Ureter (tissue), 1 donor: ENCODE results near the gene MIER3. TPM values are rescaled to one million over a fixed set of nuclear protein-coding genes. Genes with fewer than 3 reads are reported as not detected.
"Not testable (repeated sequence)": the region's sequence is repeated elsewhere in the genome, so short reads cannot be mapped to it uniquely, and the experiment has no call there.

Source experiments
- DNase-seq: peaks from one replicate; pipeline ENCODE4 v3.0.0-alpha.2; 2020; ENCODE audit warnings: low spot score
- total RNA-seq: library from RNA; stranded (reverse); gene quantifications from one replicate; pipeline ENCODE4 v1.2.4, GENCODE V29; 2023
- donor health status: DM: yes; HTN: yes; CAD: no.

MIER3 gene, protein sequence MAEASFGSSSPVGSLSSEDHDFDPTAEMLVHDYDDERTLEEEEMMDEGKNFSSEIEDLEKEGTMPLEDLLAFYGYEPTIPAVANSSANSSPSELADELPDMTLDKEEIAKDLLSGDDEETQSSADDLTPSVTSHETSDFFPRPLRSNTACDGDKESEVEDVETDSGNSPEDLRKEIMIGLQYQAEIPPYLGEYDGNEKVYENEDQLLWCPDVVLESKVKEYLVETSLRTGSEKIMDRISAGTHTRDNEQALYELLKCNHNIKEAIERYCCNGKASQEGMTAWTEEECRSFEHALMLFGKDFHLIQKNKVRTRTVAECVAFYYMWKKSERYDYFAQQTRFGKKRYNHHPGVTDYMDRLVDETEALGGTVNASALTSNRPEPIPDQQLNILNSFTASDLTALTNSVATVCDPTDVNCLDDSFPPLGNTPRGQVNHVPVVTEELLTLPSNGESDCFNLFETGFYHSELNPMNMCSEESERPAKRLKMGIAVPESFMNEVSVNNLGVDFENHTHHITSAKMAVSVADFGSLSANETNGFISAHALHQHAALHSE
- total RNA-seq, result 22.4 TPM

DNA sequence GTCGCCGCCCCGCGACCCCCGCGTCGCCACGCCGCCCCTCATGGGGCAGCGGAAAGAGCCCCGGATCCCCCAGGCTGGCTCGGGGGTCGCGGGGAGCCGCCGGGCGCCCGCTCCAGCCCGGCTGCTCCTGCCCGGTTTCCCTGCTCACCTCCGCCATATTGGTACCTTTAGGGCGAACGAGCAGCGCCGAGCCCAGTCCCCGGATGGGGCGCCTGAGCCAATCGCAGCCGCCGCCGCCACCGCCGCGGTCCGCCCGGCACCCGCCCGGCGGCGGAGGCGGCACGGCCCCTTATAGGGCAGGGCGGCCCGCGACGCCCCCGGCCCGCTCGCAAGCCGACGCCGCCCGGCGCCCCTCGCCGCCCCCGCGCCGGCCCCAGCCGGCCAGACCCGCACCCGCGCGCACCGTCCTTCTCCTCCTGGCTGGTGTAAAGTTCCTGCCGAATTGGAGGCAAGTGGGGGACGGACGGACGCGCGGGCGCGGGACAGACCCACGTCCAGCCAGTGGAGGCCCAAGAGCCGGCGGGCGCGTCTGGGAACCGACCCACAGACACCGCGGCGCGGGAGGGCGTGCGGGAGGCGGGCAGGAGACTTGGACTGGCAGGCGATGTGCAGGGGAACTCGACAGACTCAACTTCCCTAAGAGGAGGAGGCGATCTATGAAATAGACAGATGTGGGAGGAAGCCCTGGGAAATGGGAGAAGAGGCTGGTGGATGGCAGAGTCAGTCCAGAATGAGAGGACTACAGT lies at the start of gene MIER3:
MIER3 (minus strand) TSS at position 178 of the 746 bp plus-strand sequence; CDS start at position 157, 21 bp downstream.
- DNase-seq, result peak; percentile 81

DNA sequence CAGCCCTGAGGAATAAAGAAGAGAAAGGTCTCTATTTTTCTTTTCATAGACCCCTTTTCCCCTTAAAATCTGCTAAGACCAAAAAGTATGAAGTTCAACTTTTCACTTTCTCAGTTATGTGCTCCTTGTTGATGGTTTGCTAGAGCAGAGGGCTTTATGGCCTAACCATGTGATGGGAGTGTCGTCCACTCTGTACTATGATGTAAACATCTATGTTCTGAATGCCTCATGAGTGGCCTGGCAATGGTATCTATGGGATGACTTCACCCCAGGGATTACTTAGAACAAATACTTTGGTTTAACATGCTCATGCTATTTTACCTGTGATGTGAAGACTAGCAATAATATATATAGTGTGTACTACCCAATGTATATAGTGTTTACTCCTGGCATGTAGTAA lies 43.7 kb upstream of the MIER3 start:
- DNase-seq, result no peak

DNA sequence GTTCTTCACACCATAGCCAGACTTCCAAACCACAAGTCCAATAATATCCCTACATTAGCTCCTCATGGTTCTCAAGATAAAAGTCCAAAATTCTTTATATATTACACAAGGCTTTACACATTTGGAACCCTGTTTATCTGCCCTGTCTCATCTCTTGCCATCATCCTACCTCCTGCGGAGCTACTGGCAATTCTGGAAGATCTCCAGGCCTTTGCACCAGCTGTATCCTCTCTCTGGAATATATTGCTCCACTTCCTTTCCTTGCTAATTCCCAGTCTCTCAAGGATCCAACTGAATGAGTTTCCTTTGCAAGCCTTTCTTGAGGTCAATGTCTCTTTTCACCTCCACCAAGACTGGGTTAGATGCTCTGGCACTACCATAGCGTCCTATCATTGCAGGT lies 41.3 kb upstream of the MIER3 start:
- DNase-seq, result no peak

DNA sequence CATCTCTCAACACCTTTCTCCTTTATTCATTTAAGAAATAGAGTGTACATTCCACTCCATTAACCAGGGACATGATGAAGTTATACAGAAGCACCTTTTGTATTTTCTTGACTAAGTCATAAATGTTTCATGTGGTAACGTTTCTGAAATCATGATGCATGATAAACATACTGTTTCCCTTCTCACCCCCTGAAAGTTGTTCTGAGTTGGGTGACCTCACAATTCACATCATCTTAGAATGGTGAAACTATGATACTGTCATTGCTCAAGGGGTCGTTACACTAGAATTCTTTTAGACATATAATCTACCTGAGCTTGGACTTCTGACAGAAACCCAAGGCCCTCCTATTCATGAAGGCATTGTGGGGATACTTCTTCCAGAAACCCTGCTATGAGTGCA lies 37.8 kb upstream of the MIER3 start:
- DNase-seq, result no peak

DNA sequence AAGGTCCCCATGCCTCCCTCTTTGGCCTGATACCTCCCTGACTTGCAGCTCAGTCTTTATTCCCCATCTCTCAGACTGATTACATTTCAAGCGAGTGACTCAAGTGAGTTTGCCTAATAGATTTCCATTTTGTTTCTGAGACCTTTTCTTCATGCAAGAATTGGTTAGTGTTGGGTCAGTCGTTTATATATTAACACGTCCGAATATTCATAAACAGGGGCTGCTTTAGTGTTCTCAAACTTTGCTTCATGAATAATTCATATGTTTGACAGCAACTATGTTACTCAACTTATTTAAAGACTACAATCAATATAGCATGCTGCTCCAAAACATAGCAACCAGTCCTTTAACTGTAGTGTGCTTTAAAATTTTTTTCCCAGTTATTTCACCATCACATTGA lies 36.6 kb upstream of the MIER3 start:
- no peak for DNase-seq

DNA sequence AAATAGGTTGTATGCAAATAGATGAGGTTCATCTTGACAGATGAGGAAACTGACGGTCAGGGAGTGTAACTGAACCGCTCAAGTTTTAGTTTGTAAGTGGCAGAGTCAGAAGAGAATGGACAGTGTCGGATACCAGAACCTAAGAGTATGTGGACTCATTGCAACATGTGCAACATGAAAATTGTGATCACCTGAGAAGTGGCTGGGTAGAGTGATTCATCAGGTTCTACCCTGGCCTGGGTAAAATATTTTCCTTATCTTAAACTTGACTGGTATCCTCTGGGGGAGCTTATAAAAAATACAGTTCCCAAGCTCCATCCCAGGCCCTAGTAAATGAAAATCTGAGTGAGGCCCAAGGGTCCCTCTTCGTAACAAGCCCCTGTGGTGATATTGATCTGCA lies 35.2 kb upstream of the MIER3 start:
- DNase-seq, result no peak

DNA sequence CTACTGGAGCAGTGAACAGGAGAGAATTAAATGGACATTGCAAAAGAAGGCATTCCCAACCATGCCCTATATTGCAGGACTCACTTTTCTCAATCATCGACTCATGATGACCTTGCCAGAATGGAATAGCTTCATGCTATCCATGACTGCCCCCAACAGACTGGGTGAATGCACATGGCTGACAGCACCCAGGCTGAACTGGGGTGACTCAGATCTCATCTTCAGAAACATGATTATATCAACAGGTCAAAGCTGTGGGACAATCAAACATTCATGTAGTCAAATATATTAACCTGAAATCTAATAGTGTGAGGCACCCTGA lies 34.7 kb upstream of the MIER3 start:
- no peak for DNase-seq

DNA sequence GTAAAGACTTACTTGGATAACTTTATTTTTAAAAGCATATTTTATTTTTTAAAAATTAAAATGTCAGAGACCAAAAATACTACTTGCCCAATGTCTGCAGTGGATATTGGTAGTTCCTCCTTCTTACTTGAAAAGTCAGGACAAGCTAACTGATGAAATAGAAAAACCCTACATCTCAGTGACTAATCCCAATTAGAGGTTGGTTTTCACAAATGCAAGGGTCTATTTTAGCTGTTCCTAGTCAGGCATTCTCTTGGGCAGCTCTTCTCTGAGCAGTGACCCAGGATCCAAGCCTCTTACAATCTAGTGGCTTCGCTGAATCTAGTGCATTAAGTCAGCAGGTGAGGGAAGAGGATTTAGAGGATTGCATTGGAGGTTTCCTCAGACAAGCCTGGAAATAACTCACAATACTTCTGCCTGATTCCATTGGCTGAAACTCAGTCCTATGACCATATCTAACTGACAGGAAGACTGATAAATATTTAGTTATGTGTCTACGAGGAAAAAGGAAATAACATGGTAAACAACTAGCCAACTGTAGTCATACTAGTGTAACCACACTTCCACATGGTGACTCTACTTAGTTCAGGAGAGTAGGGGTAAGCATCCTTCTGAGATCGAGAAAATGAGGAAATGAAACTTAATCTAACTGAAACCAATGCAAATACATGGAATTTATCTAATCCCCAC lies 34.2 kb upstream of the MIER3 start:
- no peak for DNase-seq

DNA sequence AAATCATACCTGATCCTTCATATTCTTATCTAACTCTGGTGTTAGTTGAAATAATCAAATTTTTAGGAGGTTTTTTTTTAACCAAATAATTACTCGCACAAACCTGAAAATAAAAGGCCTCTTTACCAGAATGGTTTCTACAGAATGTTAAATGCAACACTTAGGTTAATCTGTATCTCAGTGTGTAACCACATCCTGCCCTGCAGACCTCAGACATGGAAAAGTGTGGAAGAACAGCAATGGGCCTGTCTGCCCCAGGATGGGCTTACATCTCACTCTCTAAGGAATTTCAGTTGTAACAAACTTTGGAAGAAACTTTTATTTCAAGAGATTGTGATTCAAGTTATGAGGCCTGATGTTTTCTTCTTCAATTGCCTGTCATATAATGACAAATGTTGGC lies 32.5 kb upstream of the MIER3 start:
- no peak for DNase-seq

DNA sequence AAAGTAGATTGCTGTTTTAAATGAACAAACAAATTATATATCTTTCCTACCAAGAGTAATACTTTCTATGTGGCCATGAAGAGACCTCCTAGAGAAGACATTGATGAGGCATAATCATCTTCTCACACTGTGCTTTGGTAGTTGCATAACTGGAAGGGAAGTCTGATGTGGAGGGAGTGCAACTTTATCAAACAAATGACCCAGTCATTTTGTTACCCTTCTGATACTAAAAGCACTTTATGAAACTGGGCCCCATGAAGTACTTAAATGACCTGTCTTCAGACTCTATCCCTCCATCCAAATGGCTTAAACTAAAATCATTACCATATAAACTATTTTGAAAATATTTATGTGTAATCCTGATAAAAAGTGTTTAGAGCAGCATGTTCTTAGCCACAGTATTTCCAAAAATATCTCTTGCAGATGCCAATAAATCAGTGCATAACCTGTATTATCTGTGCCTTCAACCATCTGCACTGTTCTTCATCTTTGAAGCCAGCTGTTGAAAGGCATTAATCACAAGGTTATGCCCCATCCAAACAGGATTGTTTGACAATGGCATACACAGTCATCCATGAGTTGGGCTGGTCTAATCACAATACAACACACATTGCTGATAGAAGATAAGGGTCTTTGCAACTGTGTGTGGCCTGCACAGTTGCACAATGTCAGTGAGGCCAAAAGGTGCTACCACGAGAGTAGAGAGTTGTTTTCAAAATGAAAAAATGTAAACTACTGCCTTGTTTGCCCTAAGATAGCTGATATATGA lies 31.9 kb upstream of the MIER3 start:
- DNase-seq, result no peak

DNA sequence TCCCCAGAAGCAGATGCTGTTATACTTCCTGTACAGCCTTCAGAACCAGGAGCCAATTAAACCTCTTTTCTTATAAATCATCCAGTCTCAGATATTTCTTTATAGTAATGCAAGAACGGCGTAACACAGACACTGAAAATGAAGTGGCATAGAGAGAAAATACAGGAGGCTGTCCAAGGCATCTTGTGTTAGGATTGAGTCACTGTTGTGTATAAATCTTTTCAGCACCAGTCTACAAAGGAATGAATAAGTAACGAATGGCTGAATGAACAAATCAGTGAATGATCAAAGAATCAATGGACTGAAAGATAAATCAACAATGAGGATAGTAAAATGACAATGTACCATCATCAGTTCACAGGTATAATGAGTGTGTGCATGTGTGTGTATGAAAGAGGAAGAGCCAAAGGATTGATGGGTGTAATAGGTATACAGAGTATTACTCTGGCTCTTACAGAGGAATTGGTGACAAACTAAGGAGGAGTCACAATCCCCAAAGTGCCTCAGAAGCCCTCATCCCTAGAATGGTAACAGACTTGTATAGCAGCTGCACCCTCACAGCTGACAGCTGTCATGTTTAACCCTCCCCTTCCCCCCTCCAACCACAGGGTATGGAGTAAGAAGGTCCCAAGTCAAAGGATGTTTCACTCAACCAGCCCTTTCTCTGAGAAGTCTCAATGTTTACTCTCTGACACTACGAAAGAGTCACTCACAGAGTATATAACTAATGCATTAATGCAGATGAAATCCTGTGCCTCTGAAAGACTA lies 29.8 kb upstream of the MIER3 start:
- DNase-seq, result no peak

DNA sequence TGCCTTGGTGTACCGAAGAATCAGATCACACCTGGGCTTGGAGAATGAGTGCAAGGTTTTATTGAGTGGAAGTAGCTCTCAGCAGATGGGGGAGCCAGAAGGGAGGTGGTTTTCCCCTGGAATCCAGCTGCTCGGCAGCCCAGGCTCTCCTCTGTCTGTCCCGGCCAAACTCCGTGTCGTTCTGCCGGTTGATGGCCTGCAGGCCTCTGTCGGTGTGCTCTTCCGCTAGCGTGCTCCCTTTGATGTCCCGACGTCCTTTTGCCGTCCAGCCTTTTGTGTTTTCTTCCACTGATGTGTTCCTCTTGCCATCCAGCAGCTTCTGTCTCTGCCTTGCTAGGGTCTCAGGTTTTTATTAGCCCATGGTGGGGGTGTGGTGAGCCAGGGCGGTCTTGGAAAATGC lies 28.0 kb upstream of the MIER3 start:
- no peak for DNase-seq

DNA sequence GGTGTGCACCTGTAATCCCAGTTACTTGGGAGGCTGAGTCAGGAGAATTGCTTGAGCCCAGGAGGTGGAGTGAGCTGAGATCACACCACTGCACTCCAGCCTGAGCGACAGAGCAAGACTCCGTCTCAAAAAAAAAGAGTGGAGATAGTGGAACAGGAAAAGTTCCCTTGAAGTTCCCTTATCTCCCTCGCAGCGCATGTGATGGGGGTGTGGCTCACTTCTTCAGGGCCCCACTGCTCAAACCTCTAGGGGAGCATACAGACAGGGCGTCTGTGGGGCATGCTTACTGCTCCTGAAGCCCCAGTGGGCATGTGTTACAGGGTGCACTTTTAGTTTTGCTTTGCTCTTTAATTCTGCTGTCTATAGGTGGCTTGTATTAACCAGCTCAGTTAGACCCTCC lies 27.6 kb upstream of the MIER3 start:
- not testable (repeated sequence) for DNase-seq

DNA sequence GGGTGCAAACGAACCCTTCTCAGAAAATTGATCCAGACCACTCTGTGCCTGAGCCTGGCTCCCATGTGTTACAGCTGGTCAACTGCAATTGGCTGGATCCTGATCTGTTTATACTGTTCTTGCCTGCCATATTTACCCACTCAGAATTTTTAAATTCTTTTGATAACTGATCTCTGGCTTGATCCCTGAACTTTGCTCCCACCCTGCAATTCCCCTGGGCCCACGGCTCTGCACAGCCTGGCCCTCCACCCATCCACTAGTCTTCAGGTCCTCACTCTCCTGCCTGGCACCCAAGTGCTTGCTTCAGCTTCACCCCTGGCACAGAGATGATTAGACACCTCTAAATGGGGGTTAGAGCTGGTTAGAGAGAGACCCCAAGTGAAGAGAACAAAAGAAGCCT lies 25.9 kb upstream of the MIER3 start:
- no peak for DNase-seq

DNA sequence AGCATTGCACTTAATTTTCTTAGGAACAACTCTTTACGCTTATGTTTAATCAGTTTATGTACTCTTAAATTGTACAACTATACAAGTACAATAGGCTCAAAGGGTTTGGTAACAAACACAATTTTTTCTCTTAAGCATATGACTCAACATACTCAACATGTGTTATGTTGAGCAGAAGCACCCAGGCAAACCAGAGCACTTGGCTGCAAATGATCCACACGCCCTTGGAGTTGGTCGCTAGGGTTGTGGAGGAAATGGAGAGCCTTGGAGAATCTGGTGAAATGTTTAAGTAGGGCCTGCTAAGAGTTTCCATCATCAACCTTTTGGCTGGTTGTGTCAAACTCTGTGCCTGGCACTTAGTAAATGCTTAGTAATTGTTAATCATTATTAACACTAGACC lies 25.1 kb upstream of the MIER3 start:
- no peak for DNase-seq

DNA sequence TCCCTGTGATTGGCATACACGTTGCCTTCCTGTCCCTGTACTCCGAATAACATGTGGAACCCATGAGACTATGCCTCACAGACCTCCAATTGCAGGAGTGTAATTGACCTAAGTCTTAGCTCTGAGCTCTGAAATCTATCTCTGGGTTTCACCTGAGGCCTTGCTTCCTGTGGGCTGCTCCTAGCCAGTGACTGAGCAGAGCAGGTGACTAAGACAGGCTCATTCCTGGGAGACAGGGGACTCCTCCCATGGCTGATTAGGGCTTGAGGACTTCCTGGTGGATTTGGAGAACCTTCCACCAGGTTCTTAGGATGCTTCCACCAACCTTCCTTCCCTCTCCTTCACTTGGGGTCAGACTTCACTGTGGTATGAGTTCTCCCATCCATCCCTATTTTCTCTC lies 22.3 kb upstream of the MIER3 start:
- no peak for DNase-seq

DNA sequence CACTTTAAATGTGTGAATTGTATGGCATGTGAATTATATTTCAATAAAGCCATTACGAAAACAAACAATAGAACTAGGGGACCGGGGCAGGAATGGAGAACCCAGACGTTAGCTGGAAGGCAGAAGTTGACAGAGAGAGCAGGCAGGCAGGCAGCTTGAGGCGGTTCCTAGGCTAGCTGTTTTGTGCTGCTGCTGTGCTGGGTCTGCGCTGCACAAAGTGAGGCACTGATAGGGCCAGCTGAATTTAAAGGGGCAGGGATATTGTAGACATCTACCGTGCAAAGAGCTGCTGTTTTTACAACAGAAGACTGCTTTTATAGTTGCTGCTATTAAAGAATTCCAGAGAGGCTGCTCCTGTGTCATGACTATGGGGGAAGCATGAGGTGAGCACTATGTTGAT lies 21.6 kb upstream of the MIER3 start:
- no peak for DNase-seq

DNA sequence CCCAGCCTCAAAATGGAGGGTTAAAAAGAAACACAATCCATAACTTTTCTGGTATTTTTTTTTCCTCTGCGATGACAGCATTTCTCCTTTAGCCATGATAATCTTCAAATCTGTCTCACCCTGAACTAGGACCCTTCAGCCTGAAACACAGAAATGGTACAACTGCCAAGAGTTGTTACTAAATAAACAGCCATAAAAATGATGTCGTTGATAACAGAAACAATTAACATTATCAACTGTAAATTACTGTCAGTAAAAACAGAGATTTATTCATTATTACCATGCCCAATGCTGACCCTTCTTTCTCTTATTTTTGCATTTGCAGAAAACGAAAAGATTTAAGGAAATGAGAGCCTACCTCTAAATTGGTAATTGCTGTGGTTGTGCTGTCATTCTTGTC lies 19.4 kb upstream of the MIER3 start:
- DNase-seq, result no peak

DNA sequence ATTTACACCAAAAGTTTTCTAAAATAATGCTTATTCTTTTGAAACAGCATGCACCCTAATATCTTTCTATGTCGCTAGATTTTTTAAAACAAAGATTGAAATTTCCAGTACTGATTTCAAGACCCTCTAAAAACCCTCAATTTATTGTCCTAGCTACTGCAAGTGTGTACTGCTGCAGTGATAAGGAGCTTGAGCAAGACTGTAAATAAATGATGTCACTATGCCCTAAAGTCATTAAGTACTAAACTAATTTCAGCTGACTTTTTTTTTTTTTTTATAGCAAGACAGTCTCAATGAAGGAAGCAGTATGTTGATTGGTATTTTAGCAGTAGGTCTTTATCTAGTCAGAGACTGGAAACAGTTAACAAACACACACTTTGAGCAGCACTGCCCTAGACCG lies 12.2 kb upstream of the MIER3 start:
- DNase-seq, result no peak

DNA sequence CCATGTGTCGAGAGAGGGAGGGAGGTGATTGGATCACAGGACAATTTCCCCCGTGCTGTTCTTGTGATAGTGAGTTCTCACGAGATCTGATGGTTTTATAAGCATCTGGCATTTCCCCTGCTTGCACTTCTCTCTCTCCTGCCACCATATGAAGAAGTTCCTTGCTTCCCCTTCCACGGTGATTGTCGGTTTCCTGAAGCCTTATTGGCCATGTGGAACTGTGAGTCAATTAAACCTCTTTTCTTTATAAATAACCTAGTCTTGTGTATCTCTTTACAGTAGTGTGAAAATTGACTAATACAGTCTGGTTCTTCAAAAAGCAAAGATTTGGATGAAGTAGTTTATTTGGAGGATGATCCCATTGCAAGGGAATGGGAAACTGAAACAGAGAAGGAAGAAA lies 11.3 kb upstream of the MIER3 start:
- no peak for DNase-seq

DNA sequence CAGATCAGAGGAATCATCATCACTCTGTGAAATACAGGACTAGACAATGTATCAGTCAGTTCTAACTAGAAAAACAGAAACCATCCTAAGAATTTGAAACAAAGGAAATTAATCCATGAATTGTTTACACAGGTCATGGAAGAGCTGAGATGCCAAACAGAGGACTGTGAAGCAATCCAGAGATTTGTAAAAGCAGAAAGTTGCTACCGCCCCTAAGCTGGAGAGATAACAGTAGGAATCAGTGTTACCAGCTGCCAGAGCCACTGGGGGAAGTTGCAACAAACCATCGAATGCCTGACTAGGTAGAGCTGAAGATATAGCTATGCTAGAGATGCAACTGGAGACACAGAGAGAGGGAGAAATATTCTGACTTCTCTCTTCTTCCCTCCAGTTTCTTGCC lies 10.4 kb upstream of the MIER3 start:
- DNase-seq, result no peak
